OCI-LY7 (cell line): ENCODE results near the gene SMG6. TPM values are rescaled to one million over a fixed set of nuclear protein-coding genes. Genes with fewer than 3 reads are reported as not detected.

Source experiments
- BruUV-seq: library from RNA; stranded (reverse); fragments of 400-500 nt; replicated peaks from 2 replicates; lab custom pipeline; 2021; lab: Mats Ljungman, UMichigan
- CTCF ChIA-PET: fragments of 300-600 bp; sonication (Branson Sonifier 250); formaldehyde crosslinking; loops from one replicate; lab custom pipeline; 2022; ENCODE audit warnings: antibody characterized with exemption; ENCODE audit not compliant: unreplicated experiment; lab: Charles Lee
- POLR2A ChIA-PET: fragments of 300-600 bp; sonication (Branson Sonifier 250); formaldehyde crosslinking; loops from one replicate; lab custom pipeline; 2022; ENCODE audit warnings: antibody characterized with exemption; lab: Charles Lee
- DNase-seq: peaks from one replicate; pipeline ENCODE4 v3.0.0-alpha.2; 2015; ENCODE audit warnings: low spot score
- H2AFZ ChIP-seq: fragments of 200-600 bp; sonication (generic), shearing (Covaris generic); 2 replicates; pipeline ENCODE4 v1.6.1; 2014; ENCODE audit warnings: mild to moderate bottlenecking, antibody characterized with exemption, low read length, moderate library complexity
- H3K27ac ChIP-seq: fragments of 200-600 bp; sonication (generic); 2 replicates; pipeline ENCODE4 v1.5.1; 2014; ENCODE audit warnings: mixed run types, low read depth, mild to moderate bottlenecking, moderate library complexity, low read length, inconsistent platforms; ENCODE audit not compliant: poor library complexity, severe bottlenecking
- H3K36me3 ChIP-seq: fragments of 200-600 bp; sonication (generic); 2 replicates; pipeline ENCODE4 v1.6.1; 2014; ENCODE audit warnings: mild to moderate bottlenecking, antibody characterized with exemption, low read length, moderate library complexity, mixed read lengths; ENCODE audit not compliant: insufficient read depth
- H3K4me1 ChIP-seq: fragments of 200-600 bp; sonication (generic); 2 replicates; pipeline ENCODE4 v1.5.1; 2014; ENCODE audit warnings: mild to moderate bottlenecking, low read length; ENCODE audit not compliant: insufficient read depth, poor library complexity, severe bottlenecking
- H3K4me2 ChIP-seq: fragments of 200-600 bp; sonication (generic); 2 replicates; pipeline ENCODE4 v1.6.1; 2014; ENCODE audit warnings: mild to moderate bottlenecking, low read length
- H3K4me3 ChIP-seq: fragments of 200-600 bp; sonication (generic); 2 replicates; pipeline ENCODE4 v1.5.1; 2014; ENCODE audit warnings: mild to moderate bottlenecking, low read depth, low read length; ENCODE audit not compliant: poor library complexity, severe bottlenecking
- H3K79me2 ChIP-seq: fragments of 200-600 bp; sonication (generic); 2 replicates; pipeline ENCODE4 v1.6.1; 2016; ENCODE audit warnings: low read depth, mild to moderate bottlenecking, low read length, moderate library complexity, mixed read lengths; ENCODE audit not compliant: insufficient read depth
- H3K9me2 ChIP-seq: fragments of 200-600 bp; sonication (generic); 2 replicates; pipeline ENCODE4 v1.6.1; 2016; ENCODE audit warnings: mild to moderate bottlenecking, low read length, mixed read lengths; ENCODE audit not compliant: insufficient read depth
- H3K9me3 ChIP-seq: fragments of 200-600 bp; sonication (generic); 2 replicates; pipeline ENCODE4 v1.6.1; 2014; ENCODE audit warnings: mild to moderate bottlenecking, mixed run types, low read length, mixed read lengths
- H4K20me1 ChIP-seq: fragments of 200-600 bp; sonication (generic); 2 replicates; pipeline ENCODE4 v1.6.1; 2014; ENCODE audit warnings: mild to moderate bottlenecking, antibody characterized with exemption, low read length, moderate library complexity, mixed read lengths; ENCODE audit not compliant: insufficient read depth
- CTCF ChIP-seq: fragments of 200-600 bp; sonication (generic); conservative IDR thresholded peaks from 2 replicates; pipeline ENCODE4 v1.5.1; 2014; ENCODE audit warnings: mild to moderate bottlenecking, antibody characterized with exemption, low read length, moderate library complexity, mixed read lengths
- EZH2phosphoT487 ChIP-seq: fragments of 200-600 bp; sonication (generic); IDR thresholded peaks from 2 replicates; pipeline ENCODE4 v1.6.1; 2018; ENCODE audit warnings: low read depth, borderline replicate concordance, mild to moderate bottlenecking, mixed run types, antibody characterized with exemption, low read length, moderate library complexity, mixed read lengths
- intact Hi-C: fragments of 100-400 bp; cut with micrococcal nuclease; formaldehyde crosslinking; loops from one replicate; pipeline ENCODE4 v1.10.0; 2022; ENCODE audit not compliant: unreplicated experiment
- total RNA-seq, 2 experiments: library from RNA; depleted of rRNA in 1 of 2; stranded (reverse); fragments of >200 nt in 1 of 2; shearing (Covaris generic) in 1 of 2; gene quantifications; 2 replicates each; pipeline ENCODE4 v1.2.3, GENCODE V29; 2014 to 2022

The SMG6 gene
- total RNA-seq, 2 experiments from 2014 or later = 12.5 to 17.8 TPM

GRCh38 chr17:2179615-2180295 lies 123.8 kb downstream of the SMG6 start:
- ChIA-PET POLR2A (no interaction called here), CTCF (no interaction called here)
- Histone ChIP-seq H3K79me2 (no peaks in the 10 kb centered on the region), H3K4me1 (no peaks in the 10 kb centered on the region), H3K36me3 (no peaks in the 10 kb centered on the region; the same call in 1 of the 2 replicates), H2AFZ (no peak overlapping the region), H3K4me3 (no peak overlapping the region), H3K27ac (no peak overlapping the region), H3K9me2 (no peaks in the 10 kb centered on the region), H4K20me1 (no peaks in the 10 kb centered on the region), H3K9me3 (no peaks in the 10 kb centered on the region), H3K4me2 (no peak overlapping the region)
- TF ChIP-seq EZH2phosphoT487 = no peak
- BruUV-seq = no TSS peak
- DNase-seq = no peak
- intact Hi-C loops = no loop called here

- no peak for TF ChIP-seq EZH2phosphoT487
- no peak for TF ChIP-seq CTCF
- DNase-seq = no peak
- no peaks in the 10 kb centered on the region for H3K4me1 ChIP-seq
- POLR2A ChIA-PET = no interaction called here
- no peak overlapping the region for H3K27ac ChIP-seq
- H3K9me2 ChIP-seq = no peaks in the 10 kb centered on the region
- H3K79me2 ChIP-seq = no peaks in the 10 kb centered on the region
- CTCF ChIA-PET = no interaction called here
- no peaks in the 10 kb centered on the region; the same call in 1 of the 2 replicates for H3K36me3 ChIP-seq
- no peak overlapping the region for H3K4me2 ChIP-seq
- BruUV-seq = no TSS peak
- no peak overlapping the region for H2AFZ ChIP-seq
- intact Hi-C loops = no loop called here
- H4K20me1 ChIP-seq = no peaks in the 10 kb centered on the region
- no peaks in the 10 kb centered on the region for H3K9me3 ChIP-seq
- H3K4me3 ChIP-seq = no peak overlapping the region
These were observed 124.6 kb downstream of the SMG6 start for GRCh38 chr17:2178798-2179501.

- Histone ChIP-seq H2AFZ (no peak overlapping the region), H3K9me3 (no peaks in the 10 kb centered on the region), H3K36me3 (no peaks in the 10 kb centered on the region), H3K9me2 (no peaks in the 10 kb centered on the region), H3K4me2 (no peak overlapping the region), H3K79me2 (no peaks in the 10 kb centered on the region), H3K27ac (no peak overlapping the region), H3K4me3 (no peak overlapping the region), H4K20me1 (no peaks in the 10 kb centered on the region), H3K4me1 (no peaks in the 10 kb centered on the region)
- POLR2A ChIA-PET = interaction anchor here (0.6 kb wide), 1 partner anchor 99 kb away, joined by 3 read pairs; no protein-coding TSS in a partner anchor
- no TSS peak for BruUV-seq
- CTCF ChIA-PET = no interaction called here
- intact Hi-C loops = no loop called here
- no peak for DNase-seq
- TF ChIP-seq EZH2phosphoT487 = no peak
- TF ChIP-seq CTCF = no peak
These were observed 126.3 kb downstream of the SMG6 start for GRCh38 chr17:2177235-2177811.
